ENCODE results near the gene ZSWIM3. TPM values are rescaled to one million over a fixed set of nuclear protein-coding genes. Genes with fewer than 3 reads are reported as not detected.

ZSWIM3 gene
- total and polyA plus RNA-seq, 2 of the 13 experiments (the other 11 are each of a cell fraction or from before 2014, with no cell fraction given): 5.2 to 5.8 TPM

DNA sequence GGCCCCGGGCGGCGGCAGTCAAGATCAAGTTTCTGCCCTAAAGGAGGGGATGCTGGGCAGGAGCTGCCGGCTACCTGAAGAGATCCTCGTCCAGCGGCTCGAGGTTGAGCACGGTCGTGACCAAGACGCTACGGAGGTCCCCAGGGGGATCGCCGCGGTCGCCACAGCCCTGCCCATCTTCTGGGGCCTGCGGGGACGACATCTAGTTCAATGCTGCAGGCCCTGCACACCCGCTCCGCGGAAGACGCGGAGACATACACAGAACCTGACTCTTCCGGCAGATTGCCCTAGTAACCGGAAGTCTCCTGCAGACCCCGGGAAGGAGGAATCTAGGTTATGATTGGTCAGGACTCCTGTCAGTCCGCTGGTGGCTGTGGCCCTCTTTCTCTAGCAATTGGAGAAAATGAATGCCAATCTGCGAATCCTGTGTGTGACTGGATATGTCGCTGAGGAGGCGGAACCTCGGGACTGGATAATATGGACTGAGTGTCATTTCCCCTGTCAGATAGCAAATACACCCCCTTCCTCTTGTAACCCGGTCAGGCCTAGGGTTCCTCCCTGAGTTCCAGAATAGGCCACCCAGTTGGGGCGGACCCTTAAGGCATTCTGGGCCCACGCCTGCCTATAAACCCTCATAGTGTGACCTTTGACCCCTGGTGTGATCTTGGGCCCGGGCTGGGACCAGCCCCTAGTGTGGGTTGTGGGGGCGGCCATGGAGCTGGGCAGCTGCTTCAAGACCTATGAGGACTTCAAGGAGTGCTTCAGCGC is at the start of gene ZSWIM3, which contains the start of gene ACOT8 (continued):
- TF ChIP-seq TIGD3 (CRISPR knock-in tag; IDR thresholded peaks at IDR 0.05; ENCODE audit: borderline replicate concordance) (0 out of 2 replicates have a peak, but pooled peaks have one; percentile 13), TOE1 (CRISPR knock-in tag; IDR thresholded peaks at IDR 0.05) (no peak), TEAD3 (CRISPR knock-in tag; optimal IDR thresholded peaks at IDR 0.05; ENCODE audit: borderline replicate concordance) (peak; percentile 69), CAMTA2 (CRISPR knock-in tag; IDR thresholded peaks at IDR 0.05; ENCODE audit: borderline replicate concordance) (0 out of 2 replicates have a peak, but pooled peaks have one; percentile 66), ZNF124 (CRISPR knock-in tag; IDR thresholded peaks at IDR 0.05) (no peak; the same call in 1 of the 2 replicates), RXRA (CRISPR knock-in tag; IDR thresholded peaks at IDR 0.05) (peak; percentile 33; the same call in 1 of the 2 replicates), NR1H2 (CRISPR knock-in tag; IDR thresholded peaks at IDR 0.05; ENCODE audit: borderline replicate concordance, low read depth) (no peak), ARNTL (CRISPR knock-in tag; IDR thresholded peaks at IDR 0.05) (no peak), ZNF136 (CRISPR knock-in tag; IDR thresholded peaks at IDR 0.05; ENCODE audit: low read depth) (0 out of 2 replicates have a peak, but pooled peaks have one; percentile 77), FOXK1 (CRISPR knock-in tag; IDR thresholded peaks at IDR 0.05; ENCODE audit: borderline replicate concordance, low read depth) (peak; percentile 95; the same call in 1 of the 2 replicates), SOX5 (CRISPR knock-in tag; IDR thresholded peaks at IDR 0.05; ENCODE audit: borderline replicate concordance) (peak; percentile 48; the same call in 1 of the 2 replicates), NKX3-1 (CRISPR knock-in tag; IDR thresholded peaks at IDR 0.05) (peak; percentile 50; the same call in 1 of the 2 replicates), IKZF4 (CRISPR knock-in tag; IDR thresholded peaks at IDR 0.05; ENCODE audit: borderline replicate concordance, low read depth, not compliant biosample characterization) (peak; percentile 16), ZNF766 (CRISPR knock-in tag; IDR thresholded peaks at IDR 0.05; ENCODE audit: borderline replicate concordance) (peak; percentile 52), ZNF460 (CRISPR knock-in tag; IDR thresholded peaks at IDR 0.05; ENCODE audit: borderline replicate concordance) (no peak), SRY (CRISPR knock-in tag; IDR thresholded peaks at IDR 0.05) (peak; percentile 63; the same call in 1 of the 2 replicates), ZNF564 (CRISPR knock-in tag; IDR thresholded peaks at IDR 0.05) (no peak; the same call in none of the 2 replicates), ZFX (CRISPR knock-in tag; IDR thresholded peaks at IDR 0.05; ENCODE audit: low read depth) (peak; percentile 97), THYN1 (CRISPR knock-in tag; IDR thresholded peaks at IDR 0.05; ENCODE audit: borderline replicate concordance, low read depth) (no peak)
- TF ChIP-seq, protein P1, sequence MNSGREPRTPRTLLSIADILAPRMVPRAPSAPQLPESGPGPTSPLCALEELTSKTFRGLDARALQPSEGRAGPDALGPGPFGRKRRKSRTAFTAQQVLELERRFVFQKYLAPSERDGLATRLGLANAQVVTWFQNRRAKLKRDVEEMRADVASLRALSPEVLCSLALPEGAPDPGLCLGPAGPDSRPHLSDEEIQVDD (CRISPR knock-in tag; IDR thresholded peaks at IDR 0.05; ENCODE audit: borderline replicate concordance): peak; percentile 90; the same call in 1 of the 2 replicates
- TF ChIP-seq, protein P2, sequence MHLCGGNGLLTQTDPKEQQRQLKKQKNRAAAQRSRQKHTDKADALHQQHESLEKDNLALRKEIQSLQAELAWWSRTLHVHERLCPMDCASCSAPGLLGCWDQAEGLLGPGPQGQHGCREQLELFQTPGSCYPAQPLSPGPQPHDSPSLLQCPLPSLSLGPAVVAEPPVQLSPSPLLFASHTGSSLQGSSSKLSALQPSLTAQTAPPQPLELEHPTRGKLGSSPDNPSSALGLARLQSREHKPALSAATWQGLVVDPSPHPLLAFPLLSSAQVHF (CRISPR knock-in tag; IDR thresholded peaks at IDR 0.05): no peak
- TF ChIP-seq, protein P3, sequence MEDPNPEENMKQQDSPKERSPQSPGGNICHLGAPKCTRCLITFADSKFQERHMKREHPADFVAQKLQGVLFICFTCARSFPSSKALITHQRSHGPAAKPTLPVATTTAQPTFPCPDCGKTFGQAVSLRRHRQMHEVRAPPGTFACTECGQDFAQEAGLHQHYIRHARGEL (CRISPR knock-in tag; IDR thresholded peaks at IDR 0.05): no peak
- TF ChIP-seq, protein P4, sequence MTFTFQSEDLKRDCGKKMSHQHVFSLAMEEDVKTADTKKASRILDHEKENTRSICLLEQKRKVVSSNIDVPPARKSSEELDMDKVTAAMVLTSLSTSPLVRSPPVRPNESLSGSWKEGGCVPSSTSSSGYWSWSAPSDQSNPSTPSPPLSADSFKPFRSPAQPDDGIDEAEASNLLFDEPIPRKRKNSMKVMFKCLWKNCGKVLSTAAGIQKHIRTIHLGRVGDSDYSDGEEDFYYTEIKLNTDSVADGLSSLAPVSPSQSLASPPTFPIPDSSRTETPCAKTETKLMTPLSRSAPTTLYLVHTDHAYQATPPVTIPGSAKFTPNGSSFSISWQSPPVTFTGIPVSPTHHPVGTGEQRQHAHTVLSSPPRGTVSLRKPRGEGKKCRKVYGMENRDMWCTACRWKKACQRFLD (CRISPR knock-in tag; IDR thresholded peaks at IDR 0.05; ENCODE audit: borderline replicate concordance): peak; percentile 95; the same call in 1 of the 2 replicates

Data from HepG2 (cell line).